NCI-H2196 (cell line): Measurements from ENCODE around the gene TRAF5.
"Not testable (repeated sequence)": the region's sequence is repeated elsewhere in the genome, so short reads cannot be mapped to it uniquely, and the experiment has no call there.

Source experiments
- DNase-seq: peaks from one replicate; lab custom pipeline; 2025; ENCODE audit not compliant: unreplicated experiment; lab: John Stamatoyannopoulos, UW

Gene TRAF5

GRCh38 chr1:211376807-211377470, 50.3 kb downstream of the TRAF5 start:
- no peak for DNase-seq

GRCh38 chr1:211377539-211378450, 51.2 kb downstream of the TRAF5 start:
- DNase-seq, result no peak

- DNase-seq, result no peak
These were observed 52.2 kb downstream of the TRAF5 start for GRCh38 chr1:211378844-211379243.

- no peak for DNase-seq
These were observed 52.8 kb downstream of the TRAF5 start for GRCh38 chr1:211379446-211379845.

GRCh38 chr1:211381481-211382181, 55.0 kb downstream of the TRAF5 start:
- DNase-seq, result no peak

GRCh38 chr1:211382182-211382713, 55.6 kb downstream of the TRAF5 start:
- no peak for DNase-seq

- DNase-seq, result peak; percentile 97
These were observed 56.3 kb downstream of the TRAF5 start for GRCh38 chr1:211382714-211383480.

GRCh38 chr1:211384524-211384923, 57.9 kb downstream of the TRAF5 start:
- DNase-seq, result no peak

GRCh38 chr1:211386921-211387320, 60.3 kb downstream of the TRAF5 start:
- DNase-seq, result no peak

- not testable (repeated sequence) for DNase-seq
These were observed 64.2 kb downstream of the TRAF5 start for GRCh38 chr1:211390829-211391228.

- no peak for DNase-seq
These were observed 66.6 kb downstream of the TRAF5 start for GRCh38 chr1:211393203-211393602.

- not testable (repeated sequence) for DNase-seq
These were observed 71.8 kb downstream of the TRAF5 start for GRCh38 chr1:211398266-211398930.

- DNase-seq, result not testable (repeated sequence)
These were observed 73.3 kb downstream of the TRAF5 start for GRCh38 chr1:211399851-211400393.

- DNase-seq, result not testable (repeated sequence)
These were observed 75.1 kb downstream of the TRAF5 start for GRCh38 chr1:211401751-211402150.

- not testable (repeated sequence) for DNase-seq
These were observed 79.5 kb downstream of the TRAF5 start for GRCh38 chr1:211406086-211406485.

- not testable (repeated sequence) for DNase-seq
These were observed 81.1 kb downstream of the TRAF5 start for GRCh38 chr1:211407749-211408148.

GRCh38 chr1:211411639-211412038, 85.0 kb downstream of the TRAF5 start:
- DNase-seq, result no peak

GRCh38 chr1:211415700-211416099, 89.1 kb downstream of the TRAF5 start:
- DNase-seq, result no peak

- peak; percentile 6 for DNase-seq
These were observed 89.6 kb downstream of the TRAF5 start for GRCh38 chr1:211416246-211416627.
